GM23248 (cell line): ENCODE data around the gene ANKRD53. TPM values are rescaled to one million over a fixed set of nuclear protein-coding genes. Genes with fewer than 3 reads are reported as not detected.

Experiments
- DNase-seq: peaks from one replicate; pipeline ENCODE4 v3.0.0-alpha.2; 2015
- H2AFZ ChIP-seq: fragments of 200-600 bp; sonication (generic); 2 replicates; pipeline ENCODE4 v1.6.1; 2016; ENCODE audit warnings: antibody characterized with exemption
- H3F3A ChIP-seq: fragments of 200-600 bp; sonication (generic); 2 replicates; pipeline ENCODE4 v1.6.1; 2016; ENCODE audit warnings: mild to moderate bottlenecking, antibody characterized with exemption, mixed run types; ENCODE audit not compliant: insufficient read depth
- H3K27ac ChIP-seq: fragments of 200-600 bp; sonication (generic); 2 replicates; pipeline ENCODE4 v1.5.1; 2016; ENCODE audit warnings: mild to moderate bottlenecking
- H3K27me3 ChIP-seq: fragments of 200-600 bp; sonication (generic); replicated peaks from 2 replicates; pipeline ENCODE4 v1.6.1; 2016; ENCODE audit warnings: mild to moderate bottlenecking; ENCODE audit not compliant: insufficient read depth
- H3K36me3 ChIP-seq: fragments of 200-600 bp; sonication (generic); 2 replicates; pipeline ENCODE4 v1.6.1; 2016; ENCODE audit warnings: low read depth, mild to moderate bottlenecking
- H3K4me1 ChIP-seq: fragments of 200-600 bp; sonication (generic); 2 replicates; pipeline ENCODE4 v1.6.1; 2016; ENCODE audit warnings: mild to moderate bottlenecking; ENCODE audit not compliant: insufficient read depth
- H3K4me2 ChIP-seq: fragments of 200-600 bp; sonication (generic); one replicate; pipeline ENCODE4 v1.6.1; 2016; ENCODE audit warnings: mild to moderate bottlenecking; ENCODE audit not compliant: unreplicated experiment
- H3K4me3 ChIP-seq: fragments of 200-600 bp; sonication (generic); 2 replicates; pipeline ENCODE4 v1.5.1; 2016; ENCODE audit warnings: mild to moderate bottlenecking
- H3K79me2 ChIP-seq: fragments of 200-600 bp; sonication (generic); 2 replicates; pipeline ENCODE4 v1.6.1; 2016; ENCODE audit warnings: mild to moderate bottlenecking; ENCODE audit not compliant: insufficient read depth
- H3K9ac ChIP-seq: fragments of 200-600 bp; sonication (generic); 2 replicates; pipeline ENCODE4 v1.6.1; 2016; ENCODE audit warnings: mild to moderate bottlenecking
- H3K9me2 ChIP-seq: fragments of 200-600 bp; sonication (generic); 2 replicates; pipeline ENCODE4 v1.6.1; 2016; ENCODE audit warnings: mixed run types, mild to moderate bottlenecking, moderate library complexity; ENCODE audit not compliant: insufficient read depth
- H3K9me3 ChIP-seq: fragments of 200-600 bp; sonication (generic); one replicate; pipeline ENCODE4 v1.6.1; 2017; ENCODE audit warnings: low read depth
- H4K20me1 ChIP-seq: fragments of 200-600 bp; sonication (generic); 2 replicates; pipeline ENCODE4 v1.6.0; 2016; ENCODE audit not compliant: insufficient read depth
- EZH2 ChIP-seq: fragments of 200-600 bp; sonication (generic); IDR thresholded peaks from 2 replicates; pipeline ENCODE4 v1.6.1; 2018; ENCODE audit warnings: antibody characterized with exemption, mild to moderate bottlenecking; ENCODE audit not compliant: insufficient read depth, poor library complexity, severe bottlenecking
- EZH2phosphoT487 ChIP-seq: fragments of 200-600 bp; sonication (generic); IDR thresholded peaks from 2 replicates; pipeline ENCODE4 v1.6.1; 2018; ENCODE audit warnings: antibody characterized with exemption, moderate library complexity, mild to moderate bottlenecking, low read depth; ENCODE audit not compliant: insufficient read depth
- WGBS, 2 experiments: methylation state at CpG; one replicate each; pipeline ENCODE4 v1.1.6; 2015 to 2017; ENCODE audit warnings: low lambda C conversion rate in 2 of 2, low coverage in 1 of 2; ENCODE audit errors: missing lambda C conversion rate in 2 of 2; 5-methylcytosine and 5-hydroxymethylcytosine counted together
- in situ Hi-C: fragments of 300-500 bp; cut with MboI; formaldehyde crosslinking; loops from 2 replicates; pipeline ENCODE4 v1.15.0; 2020
- polyA plus RNA-seq: library from polyadenylated mRNA; unstranded; fragments of >200 nt; fragmentation: Nextera tagmentation; extraction: Ambion mirVana; gene quantifications from 2 replicates; pipeline ENCODE4 v1.2.1, GENCODE V29; 2016
- total RNA-seq: library from RNA; depleted of rRNA; stranded (reverse); fragments of >200 nt; shearing (Covaris generic); gene quantifications from 2 replicates; pipeline ENCODE4 v1.2.3, GENCODE V29; 2014

The ANKRD53 gene
- total and polyA plus RNA-seq, 2 experiments from 2014 or later = 1.2 TPM; not detected in 1

GRCh38 chr2:70962885-70963878 lies 15.2 kb upstream of the ANKRD53 start:
- no peak overlapping the region for H3K27ac ChIP-seq
- no peaks in the 10 kb centered on the region for H3K4me1 ChIP-seq
- no peaks in the 10 kb centered on the region for H3K36me3 ChIP-seq
- 58 to 62% methylated on average over 18 of the region's 18 CpGs for WGBS, 2 experiments
- no peak overlapping the region for H3K4me2 ChIP-seq
- no peak overlapping the region for H3K9ac ChIP-seq
- no peaks in the 10 kb centered on the region for H3K9me3 ChIP-seq
- no peak overlapping the region for H3K4me3 ChIP-seq
- in situ Hi-C loops = loop anchor here (25.0 kb wide), 1 partner anchor 651 kb away; the partner anchor contains the start of gene FAM136A
- no peak for TF ChIP-seq EZH2phosphoT487
- TF ChIP-seq EZH2 = no peak
- H2AFZ ChIP-seq = no peak overlapping the region
- no peaks in the 10 kb centered on the region for H3K79me2 ChIP-seq
- no peaks in the 10 kb centered on the region for H3K9me2 ChIP-seq
- H3F3A ChIP-seq = no peaks in the 10 kb centered on the region
- peaks cover 21% of the 10 kb centered on the region; the same call in 1 of the 2 replicates for H3K27me3 ChIP-seq
- no peak for DNase-seq
- H4K20me1 ChIP-seq = no peaks in the 10 kb centered on the region

- Histone ChIP-seq H3K79me2 (no peaks in the 10 kb centered on the region), H3K36me3 (no peaks in the 10 kb centered on the region), H3K27ac (no peak overlapping the region), H3K9ac (no peak overlapping the region), H3K9me2 (no peaks in the 10 kb centered on the region), H2AFZ (no peak overlapping the region), H3K9me3 (no peaks in the 10 kb centered on the region), H3K27me3 (peaks cover 21% of the 10 kb centered on the region; the same call in 1 of the 2 replicates), H3K4me3 (no peak overlapping the region), H3K4me2 (no peak overlapping the region), H3K4me1 (no peaks in the 10 kb centered on the region), H3F3A (no peaks in the 10 kb centered on the region), H4K20me1 (no peaks in the 10 kb centered on the region)
- TF ChIP-seq EZH2 (no peak), EZH2phosphoT487 (no peak)
- in situ Hi-C loops = loop anchor here (25.0 kb wide), 1 partner anchor 652 kb away; the partner anchor contains the start of gene FAM136A
- no peak for DNase-seq
- 37 to 53% methylated on average over 4 of the region's 4 CpGs for WGBS, 2 experiments
Measured at GRCh38 chr2:70964133-70964532, 14.3 kb upstream of the ANKRD53 start.

DNA sequence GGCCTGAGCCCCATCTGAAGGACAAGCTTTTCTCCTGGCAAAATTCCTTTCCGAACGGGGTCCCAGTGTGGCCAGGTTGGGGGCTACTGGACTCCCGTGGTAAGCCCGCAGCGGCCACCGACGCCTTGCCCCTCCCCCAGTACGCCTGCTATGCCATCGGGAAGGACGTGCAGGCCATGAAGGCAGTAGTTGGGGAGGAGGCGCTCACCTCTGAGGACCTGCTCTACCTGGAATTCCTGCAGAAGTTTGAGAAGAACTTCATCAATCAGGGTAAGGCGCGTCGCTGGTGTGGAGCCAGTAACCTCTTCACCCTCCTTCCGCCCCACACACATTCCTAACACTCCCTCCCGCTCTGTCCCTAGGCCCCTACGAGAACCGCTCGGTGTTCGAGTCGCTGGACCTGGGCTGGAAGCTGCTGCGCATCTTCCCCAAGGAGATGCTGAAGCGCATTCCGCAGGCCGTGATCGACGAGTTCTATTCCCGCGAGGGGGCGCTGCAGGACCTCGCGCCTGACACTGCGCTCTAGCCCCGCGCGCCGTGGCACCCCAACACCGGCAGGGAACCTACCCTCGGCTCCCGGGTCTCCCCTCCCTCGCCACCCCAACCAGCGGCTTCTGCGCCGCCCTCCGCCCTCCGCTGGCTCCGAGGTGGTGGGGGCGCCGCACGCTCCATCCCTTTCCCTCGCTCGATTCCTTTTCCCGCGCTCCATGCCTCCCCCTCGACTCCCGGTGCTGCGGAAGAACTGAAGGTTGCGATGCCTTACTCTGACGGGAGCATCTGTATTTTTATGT lies 13.6 kb upstream of the ANKRD53 start:
- TF ChIP-seq EZH2phosphoT487 (no peak), EZH2 (no peak)
- 2 to 6% methylated on average over 41 to 58 of the region's 59 CpGs for WGBS, 2 experiments
- H3K9me2 ChIP-seq = no peaks in the 10 kb centered on the region
- H3K36me3 ChIP-seq = no peaks in the 10 kb centered on the region
- H2AFZ ChIP-seq = peak overlapping the region; percentile 90
- H3K4me1 ChIP-seq = no peaks in the 10 kb centered on the region
- H3K79me2 ChIP-seq = no peaks in the 10 kb centered on the region
- no peak overlapping the region for H3K27ac ChIP-seq
- H3K4me2 ChIP-seq = peak overlapping the region; percentile 95
- no peaks in the 10 kb centered on the region for H4K20me1 ChIP-seq
- no peaks in the 10 kb centered on the region for H3K9me3 ChIP-seq
- H3K27me3 ChIP-seq = peaks cover 21% of the 10 kb centered on the region; the same call in 1 of the 2 replicates
- H3K4me3 ChIP-seq = peak overlapping the region; percentile 80
- H3F3A ChIP-seq = no peaks in the 10 kb centered on the region
- H3K9ac ChIP-seq = peak overlapping the region; percentile 45; the same call in 1 of the 2 replicates
- in situ Hi-C loops = loop anchor here (25.0 kb wide), 1 partner anchor 652 kb away; the partner anchor contains the start of gene FAM136A
- peak; percentile 84 for DNase-seq

DNA sequence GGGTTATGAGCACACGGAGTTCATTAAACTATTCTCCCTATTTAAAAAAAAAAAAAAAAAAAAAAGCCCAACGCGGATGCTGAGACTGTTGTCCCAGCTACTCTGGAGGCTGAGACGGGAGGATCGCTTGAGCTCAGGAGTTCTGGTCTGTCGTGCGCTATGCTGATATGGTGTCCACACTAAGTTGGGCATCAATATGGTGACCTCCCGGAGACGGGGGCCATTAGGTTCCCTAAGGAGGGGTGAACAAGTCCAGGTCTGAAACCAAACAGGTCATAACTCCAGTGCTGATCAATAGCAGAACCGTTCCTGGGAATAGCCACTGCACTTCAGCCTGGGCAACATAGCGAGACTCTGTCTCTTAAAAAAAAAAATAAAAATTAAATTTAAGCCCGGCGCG lies 12.9 kb upstream of the ANKRD53 start:
- no peak overlapping the region for H3K27ac ChIP-seq
- H3K27me3 ChIP-seq = peaks cover 25% of the 10 kb centered on the region; the same call in 1 of the 2 replicates
- H3K9ac ChIP-seq = no peak overlapping the region
- H3F3A ChIP-seq = no peaks in the 10 kb centered on the region
- H3K4me3 ChIP-seq = peak overlapping the region; percentile 80
- H3K36me3 ChIP-seq = no peaks in the 10 kb centered on the region
- H3K4me2 ChIP-seq = peak overlapping the region; percentile 95
- no peaks in the 10 kb centered on the region for H3K79me2 ChIP-seq
- WGBS, 2 experiments = 58 to 62% methylated on average over 13 to 14 of the region's 14 CpGs
- H3K9me2 ChIP-seq = no peaks in the 10 kb centered on the region
- in situ Hi-C loops = loop anchor here (25.0 kb wide), 1 partner anchor 653 kb away; the partner anchor contains the start of gene FAM136A
- no peak overlapping the region for H2AFZ ChIP-seq
- H3K9me3 ChIP-seq = no peaks in the 10 kb centered on the region
- TF ChIP-seq EZH2phosphoT487 (no peak), EZH2 (no peak)
- no peak for DNase-seq
- no peaks in the 10 kb centered on the region for H3K4me1 ChIP-seq
- no peaks in the 10 kb centered on the region for H4K20me1 ChIP-seq
